Activated T-helper 2 cell treated with anti-CD3 and anti-CD28 coated beads, Interferon-gamma antibody, Interleukin-2, Interleukin-4, amounts not matched to agents 10 μg/mL and 5 μg/mL and 100 μg/mL, durations not matched to agents 14 hours and 24 hours and 36 hours (primary cell): Measurements from ENCODE around the gene MARCKSL1. TPM values are rescaled to one million over a fixed set of nuclear protein-coding genes. Genes with fewer than 3 reads are reported as not detected.

Source experiments
- DNase-seq: peaks from one replicate; pipeline ENCODE4 v3.0.0; 2021; ENCODE audit warnings: low spot score
- H3K27ac Mint-ChIP-seq: one replicate; pipeline ENCODE4 v1.8.0; 2021; ENCODE audit warnings: mixed read lengths
- H3K27me3 Mint-ChIP-seq: one replicate; pipeline ENCODE4 v1.8.0; 2021; ENCODE audit warnings: low read depth, mixed read lengths
- H3K36me3 Mint-ChIP-seq: one replicate; pipeline ENCODE4 v1.8.0; 2021; ENCODE audit warnings: low read depth, mixed read lengths
- H3K4me1 Mint-ChIP-seq: one replicate; pipeline ENCODE4 v1.8.0; 2021; ENCODE audit warnings: low read depth, mixed read lengths
- H3K4me3 Mint-ChIP-seq: one replicate; pipeline ENCODE4 v1.8.0; 2021; ENCODE audit warnings: low read depth, mild to moderate bottlenecking, moderate library complexity, mixed read lengths
- H3K9me3 Mint-ChIP-seq: one replicate; pipeline ENCODE4 v1.8.0; 2021; ENCODE audit warnings: mixed read lengths
- intact Hi-C: fragments of 100-400 bp; cut with micrococcal nuclease; formaldehyde crosslinking; loops from one replicate; pipeline ENCODE4 v1.15.1; 2023
- total RNA-seq: library from RNA; stranded (reverse); gene quantifications from 2 replicates; pipeline ENCODE4 v1.2.3, GENCODE V29; 2022

MARCKSL1 gene
- total RNA-seq, 1 donor from 2014 or later, result 42.5 TPM

DNA sequence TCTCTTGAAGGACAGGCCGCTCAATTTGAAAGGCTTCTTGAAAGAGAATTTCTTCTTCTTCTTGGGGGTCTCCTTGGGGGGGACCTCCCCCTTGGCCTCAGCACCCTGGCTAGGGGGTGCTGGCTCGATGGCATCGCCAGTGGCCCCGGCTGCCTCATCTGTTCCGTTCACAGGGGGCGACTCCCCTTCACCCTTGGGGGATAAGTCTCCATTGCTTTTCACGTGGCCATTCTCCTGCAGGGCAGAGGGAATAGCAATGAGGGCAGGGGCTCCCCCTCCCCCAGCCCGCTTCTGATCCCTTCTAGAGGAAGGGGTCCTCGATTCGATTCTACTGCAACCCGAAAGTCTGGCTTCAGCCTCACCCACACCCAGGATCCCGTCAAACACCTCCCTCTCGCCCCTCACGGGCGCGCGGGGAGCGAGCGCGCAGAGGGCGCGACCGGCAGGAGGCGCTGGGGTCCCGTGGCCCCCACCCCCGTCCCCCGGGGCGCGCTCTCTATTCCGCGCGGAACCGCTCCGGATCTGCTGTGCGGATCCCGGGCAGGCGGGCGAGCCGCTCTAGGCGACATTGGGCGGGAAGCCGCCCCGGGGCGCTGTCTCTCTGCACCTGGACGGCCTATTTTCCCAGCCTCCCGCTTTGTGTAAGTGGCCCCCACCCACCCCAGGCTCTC lies 1.0 kb downstream of the MARCKSL1 start:
- DNase-seq, result peak; percentile 46
- Mint-ChIP-seq H3K4me1 (peaks cover 35% of the 10 kb centered on the region), H3K27ac (peak overlapping the region; percentile 67), H3K27me3 (no peaks in the 10 kb centered on the region), H3K9me3 (no peaks in the 10 kb centered on the region), H3K4me3 (peak overlapping the region; percentile 85), H3K36me3 (peaks cover 39% of the 10 kb centered on the region)
- intact Hi-C loops, result loop anchor here (2.0 to 10.0 kb wide), 5 partner anchors 43 to 120 kb away; partner anchors contain the start of genes BSDC1 and HDAC1

DNA sequence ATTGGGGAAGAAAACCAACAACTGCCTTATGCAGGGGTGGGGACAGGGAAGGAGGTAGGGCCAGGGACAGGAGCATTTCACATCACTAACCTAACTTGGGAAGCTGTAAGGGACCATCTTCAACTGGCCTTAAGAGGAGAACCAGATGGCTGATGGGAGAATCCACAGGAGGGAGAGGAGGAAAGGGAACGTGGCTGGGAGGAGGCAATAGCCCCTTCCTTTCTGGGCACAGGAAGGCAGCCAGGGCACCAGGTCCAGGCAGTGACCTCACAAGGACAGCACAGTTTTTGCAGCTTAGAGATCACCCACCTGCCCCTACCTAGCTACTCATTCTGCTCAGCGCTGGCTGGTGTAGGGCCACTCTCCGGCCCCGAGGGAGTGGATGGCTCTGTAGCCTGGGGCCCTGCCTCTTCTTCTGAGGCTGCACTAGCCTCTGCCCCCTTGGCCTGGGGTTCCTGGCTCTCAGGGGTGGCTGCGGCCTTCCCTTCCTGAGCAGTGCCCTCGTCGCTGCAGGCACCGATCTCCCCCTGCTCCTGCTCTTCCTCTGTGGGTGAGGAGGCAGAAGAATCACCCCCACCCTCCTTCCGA lies 1.7 kb downstream of the MARCKSL1 start:
- Mint-ChIP-seq H3K4me1 (peaks cover 36% of the 10 kb centered on the region), H3K36me3 (peaks cover 45% of the 10 kb centered on the region), H3K9me3 (no peaks in the 10 kb centered on the region), H3K27me3 (no peaks in the 10 kb centered on the region), H3K27ac (no peak overlapping the region), H3K4me3 (peak overlapping the region; percentile 85)
- no peak for DNase-seq
- intact Hi-C loops, result loop anchor here (2.0 to 10.0 kb wide), 2 partner anchors 86 to 120 kb away; no protein-coding TSS in a partner anchor

DNA sequence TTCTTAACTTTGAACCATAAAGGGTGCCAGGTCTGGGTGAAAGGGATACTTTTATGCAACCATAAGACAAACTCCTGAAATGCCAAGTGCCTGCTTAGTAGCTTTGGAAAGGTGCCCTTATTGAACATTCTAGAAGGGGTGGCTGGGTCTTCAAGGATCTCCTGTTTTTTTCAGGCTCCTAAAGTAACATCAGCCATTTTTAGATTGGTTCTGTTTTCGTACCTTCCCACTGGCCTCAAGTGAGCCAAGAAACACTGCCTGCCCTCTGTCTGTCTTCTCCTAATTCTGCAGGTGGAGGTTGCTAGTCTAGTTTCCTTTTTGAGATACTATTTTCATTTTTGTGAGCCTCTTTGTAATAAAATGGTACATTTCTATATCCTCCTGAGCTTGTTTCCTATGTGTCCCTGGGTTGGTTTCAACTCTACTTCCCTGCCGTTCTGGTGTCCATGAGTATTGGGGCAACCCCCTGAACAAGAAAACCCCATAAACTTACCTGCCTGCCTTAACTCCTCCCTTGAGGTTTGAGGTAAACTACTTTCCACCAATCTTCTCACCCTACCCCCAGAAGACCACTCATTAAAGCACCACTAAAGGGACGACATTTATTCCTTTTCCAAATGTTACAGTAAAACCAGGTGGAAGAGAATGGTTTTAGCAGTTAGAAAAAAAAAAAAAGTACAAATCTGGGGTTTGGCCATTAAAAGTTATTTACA lies 2.6 kb downstream of the MARCKSL1 start:
- intact Hi-C loops, result loop anchor here (10.0 kb wide), 1 partner anchor 119 kb away; no protein-coding TSS in a partner anchor
- H3K27me3 Mint-ChIP-seq, result no peaks in the 10 kb centered on the region
- H3K9me3 Mint-ChIP-seq, result no peaks in the 10 kb centered on the region
- H3K36me3 Mint-ChIP-seq, result peaks cover 55% of the 10 kb centered on the region
- no peak for DNase-seq
- H3K4me1 Mint-ChIP-seq, result peaks cover 31% of the 10 kb centered on the region
- peak overlapping the region; percentile 32 for H3K4me3 Mint-ChIP-seq
- peak overlapping the region; percentile 24 for H3K27ac Mint-ChIP-seq

DNA sequence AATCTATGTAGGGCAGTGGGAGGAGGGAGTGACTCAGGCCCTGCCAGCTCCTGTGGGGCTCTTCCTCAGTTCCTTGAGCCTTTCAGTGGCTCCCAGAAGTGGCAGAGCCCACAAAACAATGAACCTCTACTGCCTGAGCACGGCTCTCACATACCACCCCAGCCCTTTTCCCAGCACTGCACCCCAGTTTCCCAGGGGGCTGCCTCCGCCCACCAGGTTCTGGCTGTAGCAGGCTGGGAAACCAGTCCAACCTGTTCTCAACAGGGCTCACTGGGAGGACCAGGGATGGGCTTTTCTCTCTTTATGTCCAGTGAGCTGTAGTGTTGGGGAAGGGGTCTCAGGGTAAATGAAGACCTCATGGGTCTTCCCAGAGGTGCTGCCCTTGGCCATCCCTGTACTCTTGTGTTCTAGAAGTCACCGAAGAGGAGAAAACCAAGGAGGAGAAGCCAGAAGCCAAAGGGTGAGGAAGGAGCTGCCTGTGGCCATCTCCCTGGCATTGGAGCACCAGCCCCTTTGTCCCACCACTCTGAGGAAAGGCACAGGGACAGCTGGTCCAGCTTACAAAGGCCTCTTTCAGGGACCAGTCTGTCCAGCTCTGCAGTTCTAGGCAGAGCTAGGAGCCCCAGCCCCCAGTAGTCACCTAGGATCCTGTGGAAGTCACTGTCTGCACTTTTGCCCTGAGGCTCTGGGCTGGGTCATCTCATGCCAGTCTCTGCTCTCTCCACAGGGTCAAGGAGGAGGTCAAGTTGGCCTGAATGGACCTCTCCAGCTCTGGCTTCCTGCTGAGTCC lies 3.5 kb downstream of the MARCKSL1 start:
- no peak overlapping the region for H3K4me3 Mint-ChIP-seq
- H3K4me1 Mint-ChIP-seq, result peaks cover 25% of the 10 kb centered on the region
- DNase-seq, result no peak
- intact Hi-C loops, result loop anchor here (10.0 kb wide), 1 partner anchor 118 kb away; no protein-coding TSS in a partner anchor
- peak overlapping the region; percentile 36 for H3K27ac Mint-ChIP-seq
- H3K9me3 Mint-ChIP-seq, result no peaks in the 10 kb centered on the region
- peaks cover 64% of the 10 kb centered on the region for H3K36me3 Mint-ChIP-seq
- no peaks in the 10 kb centered on the region for H3K27me3 Mint-ChIP-seq

DNA sequence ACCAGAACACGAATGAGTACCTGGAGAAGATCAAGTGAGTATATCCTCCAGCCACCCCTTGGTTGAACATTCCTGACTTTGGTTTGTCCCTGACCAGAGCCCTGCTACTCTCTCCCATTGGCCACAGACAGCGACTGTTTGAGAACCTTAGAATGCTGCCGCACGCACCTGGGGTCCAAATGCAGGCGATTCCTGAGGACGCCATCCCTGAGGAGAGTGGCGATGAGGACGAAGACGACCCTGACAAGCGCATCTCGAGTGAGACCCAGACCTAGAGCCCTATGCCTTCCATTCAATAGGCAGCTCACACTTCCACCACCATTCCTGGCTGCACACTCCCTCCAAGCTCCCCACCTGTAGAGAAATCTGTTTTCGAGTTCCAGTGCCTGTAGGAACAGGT lies 4.5 kb downstream of the MARCKSL1 start:
- H3K36me3 Mint-ChIP-seq, result peaks cover 72% of the 10 kb centered on the region
- DNase-seq, result no peak
- intact Hi-C loops, result loop anchor here (10.0 kb wide), 1 partner anchor 117 kb away; no protein-coding TSS in a partner anchor
- H3K4me1 Mint-ChIP-seq, result peaks cover 17% of the 10 kb centered on the region
- H3K27ac Mint-ChIP-seq, result no peak overlapping the region
- H3K4me3 Mint-ChIP-seq, result no peak overlapping the region
- no peaks in the 10 kb centered on the region for H3K27me3 Mint-ChIP-seq
- H3K9me3 Mint-ChIP-seq, result no peaks in the 10 kb centered on the region

DNA sequence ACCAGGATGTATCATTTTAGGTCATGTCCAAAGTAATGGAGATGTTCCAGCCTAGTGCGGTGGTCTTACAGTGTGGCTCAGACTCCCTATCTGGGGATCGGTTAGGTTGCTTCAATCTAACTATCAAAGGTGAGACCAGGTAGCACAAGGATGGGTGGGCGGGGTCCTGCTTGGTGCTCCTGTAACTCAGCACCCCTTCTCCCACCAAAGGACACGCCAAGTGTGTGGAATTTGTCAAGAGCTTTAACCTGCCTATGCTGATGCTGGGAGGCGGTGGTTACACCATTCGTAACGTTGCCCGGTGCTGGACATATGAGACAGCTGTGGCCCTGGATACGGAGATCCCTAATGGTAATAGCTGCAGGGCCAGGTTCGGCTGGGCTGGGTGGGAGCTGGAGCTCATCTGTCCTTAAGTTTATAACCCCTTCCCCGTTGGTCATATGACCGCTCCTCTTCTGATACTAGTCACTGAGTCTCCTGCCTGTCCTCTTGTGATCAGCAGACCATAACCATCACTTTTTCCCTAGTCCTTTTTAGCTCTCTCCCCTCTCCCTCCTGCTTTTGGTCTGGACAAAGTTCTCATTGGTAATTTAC lies 5.4 kb downstream of the MARCKSL1 start:
- Mint-ChIP-seq H3K27ac (no peak overlapping the region), H3K36me3 (peaks cover 76% of the 10 kb centered on the region), H3K4me1 (peaks cover 17% of the 10 kb centered on the region), H3K4me3 (no peak overlapping the region), H3K9me3 (no peaks in the 10 kb centered on the region), H3K27me3 (no peaks in the 10 kb centered on the region)
- intact Hi-C loops, result loop anchor here (10.0 kb wide), 1 partner anchor 116 kb away; no protein-coding TSS in a partner anchor
- no peak for DNase-seq

DNA sequence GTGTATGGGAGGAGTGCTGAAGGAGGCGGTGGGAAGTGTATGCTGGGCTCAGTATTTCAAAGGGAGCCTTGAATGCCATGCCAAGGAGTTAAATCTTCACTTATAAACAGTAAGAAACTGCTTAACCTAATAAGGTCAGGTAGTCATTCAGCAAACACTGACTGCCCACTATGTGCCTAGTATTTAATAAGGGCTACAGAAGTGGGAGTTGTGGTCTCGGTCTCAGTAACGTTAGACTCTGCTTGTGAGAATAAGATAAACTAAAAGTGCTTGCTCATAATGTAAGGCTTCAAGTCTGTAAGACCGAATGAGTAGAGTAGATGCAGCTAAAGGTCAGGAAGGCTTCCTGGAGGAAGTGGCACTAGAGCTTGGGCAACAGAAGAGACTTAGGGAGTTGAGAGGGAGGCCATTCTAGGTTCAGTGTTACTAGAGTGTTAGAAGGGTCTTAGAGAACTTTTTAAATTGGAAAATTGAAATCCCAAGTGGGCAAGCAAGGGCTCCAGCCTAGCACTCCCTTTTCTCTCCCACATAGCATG lies 6.0 kb downstream of the MARCKSL1 start:
- no peaks in the 10 kb centered on the region for H3K27me3 Mint-ChIP-seq
- intact Hi-C loops, result loop anchor here (10.0 kb wide), 1 partner anchor 115 kb away; no protein-coding TSS in a partner anchor
- peaks cover 83% of the 10 kb centered on the region for H3K36me3 Mint-ChIP-seq
- no peak for DNase-seq
- no peaks in the 10 kb centered on the region for H3K9me3 Mint-ChIP-seq
- H3K4me1 Mint-ChIP-seq, result peaks cover 19% of the 10 kb centered on the region
- H3K4me3 Mint-ChIP-seq, result no peak overlapping the region
- no peak overlapping the region for H3K27ac Mint-ChIP-seq

DNA sequence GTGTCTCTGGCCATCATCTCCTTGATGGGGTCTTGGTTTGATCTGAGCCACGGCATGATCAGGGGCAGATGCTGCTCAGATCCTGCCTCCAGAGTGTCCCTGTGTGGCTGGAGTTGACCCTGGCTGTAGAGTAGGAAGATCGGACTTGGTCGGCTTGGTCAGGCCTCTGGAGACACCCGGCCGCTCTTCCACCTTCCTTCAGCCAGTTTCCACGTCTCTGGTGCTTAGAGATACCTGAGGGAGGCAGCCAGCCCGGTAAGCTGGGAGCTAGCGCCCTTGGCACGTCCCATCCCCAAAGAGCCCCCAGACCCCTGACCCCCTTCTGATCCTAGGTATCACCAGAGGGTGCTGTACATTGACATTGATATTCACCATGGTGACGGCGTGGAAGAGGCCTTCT lies 8.8 kb downstream of the MARCKSL1 start:
- H3K9me3 Mint-ChIP-seq, result no peaks in the 10 kb centered on the region
- H3K36me3 Mint-ChIP-seq, result peaks cover 79% of the 10 kb centered on the region
- H3K27me3 Mint-ChIP-seq, result no peaks in the 10 kb centered on the region
- H3K27ac Mint-ChIP-seq, result no peak overlapping the region
- intact Hi-C loops, result no loop called here
- no peak overlapping the region for H3K4me3 Mint-ChIP-seq
- no peak for DNase-seq
- H3K4me1 Mint-ChIP-seq, result peaks cover 23% of the 10 kb centered on the region

DNA sequence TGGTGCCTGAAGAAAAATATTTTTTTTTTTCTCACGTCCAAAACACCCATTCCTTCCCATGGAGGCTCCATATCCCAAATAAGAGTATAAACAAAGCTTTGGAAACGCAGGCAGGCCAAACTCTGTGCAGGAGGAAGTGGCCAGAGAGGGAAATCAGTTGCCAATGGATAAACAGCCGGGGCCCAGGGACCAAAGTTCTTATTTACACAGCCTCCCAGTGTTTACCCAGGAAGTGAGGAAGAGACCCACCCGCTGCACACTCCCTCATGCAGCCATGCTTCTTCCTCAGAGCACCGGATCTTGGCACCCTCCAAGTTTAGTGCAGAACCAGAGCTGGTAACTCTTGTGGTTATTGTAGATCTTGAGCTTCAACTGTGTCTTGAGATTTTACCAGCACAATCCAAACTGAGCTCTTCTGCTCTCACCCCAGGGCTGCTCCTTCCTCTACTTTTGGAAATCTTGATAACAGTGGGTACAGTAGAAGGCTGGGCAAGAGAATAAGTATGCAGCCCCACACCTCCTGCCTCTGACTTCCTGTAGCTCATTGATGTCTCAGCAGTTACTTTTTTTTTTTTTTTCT lies 14.2 kb downstream of the MARCKSL1 start:
- no peak for DNase-seq
- intact Hi-C loops, result no loop called here
- peak overlapping the region; percentile 82 for H3K27ac Mint-ChIP-seq
- H3K9me3 Mint-ChIP-seq, result no peaks in the 10 kb centered on the region
- H3K27me3 Mint-ChIP-seq, result no peaks in the 10 kb centered on the region
- peaks cover 35% of the 10 kb centered on the region for H3K4me1 Mint-ChIP-seq
- H3K36me3 Mint-ChIP-seq, result peaks cover 57% of the 10 kb centered on the region
- H3K4me3 Mint-ChIP-seq, result peak overlapping the region; percentile 9

DNA sequence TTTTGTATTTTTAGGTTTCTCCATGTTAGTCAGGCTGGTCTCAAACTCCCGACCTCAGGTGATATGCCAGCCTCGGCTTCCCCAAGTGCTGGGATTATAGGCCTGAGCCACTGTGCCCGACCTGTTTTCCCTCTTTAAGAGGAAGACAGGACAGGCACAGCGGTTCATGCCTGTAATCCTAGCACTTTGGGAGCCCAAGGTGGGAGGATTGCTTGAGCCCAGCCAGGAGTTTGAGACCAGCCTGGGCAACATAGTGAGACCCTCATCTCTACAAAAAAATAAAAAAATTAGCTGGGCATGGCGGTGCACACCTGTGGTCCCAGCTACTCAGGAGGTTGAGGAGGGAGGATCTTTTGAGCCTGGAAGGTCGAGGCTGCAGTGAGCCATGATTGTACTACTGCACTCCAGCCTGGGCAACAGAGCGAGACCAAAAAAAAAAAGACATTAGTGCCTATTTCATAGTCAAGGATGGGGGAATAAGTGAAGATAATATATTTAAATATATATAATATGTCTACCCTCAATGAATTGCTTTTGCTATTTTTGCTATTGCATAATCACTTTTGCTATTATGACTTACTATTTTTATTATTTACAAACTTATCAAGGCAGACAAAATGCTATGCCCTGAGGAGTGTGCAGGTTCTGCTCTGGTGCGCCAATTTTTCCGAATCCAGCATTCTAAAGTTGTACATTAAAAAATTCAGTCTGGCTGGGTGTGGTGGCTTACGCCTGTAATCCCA lies 17.7 kb downstream of the MARCKSL1 start:
- Mint-ChIP-seq H3K27me3 (no peaks in the 10 kb centered on the region), H3K9me3 (no peaks in the 10 kb centered on the region), H3K27ac (no peak overlapping the region), H3K4me1 (peaks cover 34% of the 10 kb centered on the region), H3K36me3 (peaks cover 55% of the 10 kb centered on the region), H3K4me3 (no peak overlapping the region)
- intact Hi-C loops, result no loop called here
- no peak for DNase-seq

DNA sequence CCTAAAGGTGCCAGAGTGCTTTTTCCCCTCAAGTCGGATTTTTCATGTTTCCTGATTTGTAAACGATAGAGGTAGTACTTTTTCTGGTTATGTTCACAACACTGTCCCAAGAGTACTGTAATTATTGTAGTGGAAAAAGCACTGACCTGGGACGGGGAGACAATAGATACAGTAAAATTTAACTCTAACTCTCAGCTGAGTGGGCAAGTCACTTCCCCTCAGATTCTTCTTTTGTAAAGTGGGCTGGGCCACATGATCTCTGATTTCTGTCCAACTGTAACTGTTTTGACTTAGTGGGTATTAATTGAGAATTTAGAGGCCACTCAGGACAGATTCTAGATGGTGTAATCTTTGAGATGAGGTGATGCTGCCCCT lies 19.1 kb downstream of the MARCKSL1 start:
- peaks cover 26% of the 10 kb centered on the region for H3K4me1 Mint-ChIP-seq
- intact Hi-C loops, result no loop called here
- H3K27ac Mint-ChIP-seq, result no peak overlapping the region
- DNase-seq, result no peak
- no peaks in the 10 kb centered on the region for H3K27me3 Mint-ChIP-seq
- no peak overlapping the region for H3K4me3 Mint-ChIP-seq
- H3K9me3 Mint-ChIP-seq, result no peaks in the 10 kb centered on the region
- H3K36me3 Mint-ChIP-seq, result peaks cover 45% of the 10 kb centered on the region
